Measurements from ENCODE around the gene IL1RAPL1.

DNA sequence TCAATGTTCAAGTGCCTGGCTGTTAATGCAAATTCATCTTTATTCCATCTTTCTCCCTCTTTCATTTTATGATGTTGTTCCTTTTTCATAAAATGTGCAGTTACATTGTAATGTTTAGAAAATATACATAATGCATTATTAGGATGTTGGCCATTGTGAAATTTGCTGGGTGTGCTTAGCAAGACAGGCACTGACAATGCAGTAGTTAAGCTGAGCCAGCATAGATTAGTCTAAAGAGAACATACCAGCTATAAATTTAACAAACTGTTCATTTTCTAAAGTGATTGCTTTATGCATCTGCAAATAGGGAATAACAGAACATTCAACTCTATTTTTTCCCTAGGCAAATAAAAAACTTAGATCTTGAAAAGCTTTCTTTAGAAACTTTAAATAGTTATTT is 436.0 kb downstream of the IL1RAPL1 start:
- TF ChIP-seq CTCF (IDR thresholded peaks at IDR 0.05; ENCODE audit: insufficient read depth, low read length, poor library complexity, severe bottlenecking) (no peak), EZH2phosphoT487 (conservative IDR thresholded peaks at IDR 0.05; ENCODE audit: low read length) (no peak)
